Measurements from ENCODE around the gene CCL4. TPM values are rescaled to one million over a fixed set of nuclear protein-coding genes. Genes with fewer than 3 reads are reported as not detected.

Gene CCL4
- total RNA-seq, 1 experiment from 2014 or later, result 0.51 TPM

GRCh38 chr17:36136036-36136435, 32.4 kb downstream of the CCL4 start:
- POLR2A ChIA-PET, result no interaction called here
- in situ Hi-C loops (cut with HindIII; ENCODE audit: low pct_unique_long_range_greater_than_20kb, low sequenced_read_pairs), result no loop called here
- no peaks in the 10 kb centered on the region for H3K36me3 ChIP-seq (ENCODE audit: control insufficient read depth, insufficient read depth, low read length)
- no peak overlapping the region for H3K27ac ChIP-seq (ENCODE audit: low read length)
- H3K4me3 ChIP-seq (ENCODE audit: low read depth in 2 of 2, low read length in 2 of 2), result no peak overlapping the region
- TF ChIP-seq SIN3A (IDR thresholded peaks at IDR 0.05; ENCODE audit: borderline replicate concordance, insufficient read depth, low read depth, low read length), result no peak
- no peak for TF ChIP-seq POLR2AphosphoS5 (IDR thresholded peaks at IDR 0.05; ENCODE audit: low read depth, low read length)
- no peak for TF ChIP-seq TCF7L2 (IDR thresholded peaks at IDR 0.05; ENCODE audit: low read depth, low read length)
- TF ChIP-seq CTCF (IDR thresholded peaks at IDR 0.05), result no peak
- intact Hi-C loops (cut with micrococcal nuclease; ENCODE audit: unreplicated experiment), result no loop called here
- no peaks in the 10 kb centered on the region for H3K9me3 ChIP-seq (ENCODE audit: control insufficient read depth, insufficient read depth, low read depth, low read length)
- peaks cover 6% of the 10 kb centered on the region for H3K27me3 ChIP-seq (ENCODE audit: control insufficient read depth, insufficient read depth, low read length)
- H3K4me1 ChIP-seq (ENCODE audit: control insufficient read depth, insufficient read depth, low read length), result no peaks in the 10 kb centered on the region
- ATAC-seq (no peak), DNase-seq (ENCODE audit: low read depth, low spot score) (no peak)
- CTCF ChIA-PET, result no interaction called here
- no TSS peak for BruUV-seq (replicated peaks)

- no TSS peak for BruUV-seq (replicated peaks)
- TF ChIP-seq REST (IDR thresholded peaks at IDR 0.05; ENCODE audit: insufficient read depth in 1 of 2, low read depth in 2 of 2, low read length in 1 of 2) (no peak), TCF7L2 (IDR thresholded peaks at IDR 0.05; ENCODE audit: low read depth, low read length) (no peak), CTCF (IDR thresholded peaks at IDR 0.05) (no peak), POLR2AphosphoS5 (IDR thresholded peaks at IDR 0.05; ENCODE audit: low read depth, low read length) (no peak), SIN3A (IDR thresholded peaks at IDR 0.05; ENCODE audit: borderline replicate concordance, insufficient read depth, low read depth, low read length) (no peak)
- no peak overlapping the region for H3K27ac ChIP-seq (ENCODE audit: low read length)
- ChIA-PET CTCF (no interaction called here), POLR2A (no interaction called here)
- H3K27me3 ChIP-seq (ENCODE audit: control insufficient read depth, insufficient read depth, low read length), result peaks cover 6% of the 10 kb centered on the region
- ATAC-seq (no peak), DNase-seq (ENCODE audit: low read depth, low spot score) (no peak)
- H3K4me3 ChIP-seq (ENCODE audit: low read depth in 2 of 2, low read length in 2 of 2), result no peak overlapping the region
- H3K9me3 ChIP-seq (ENCODE audit: control insufficient read depth, insufficient read depth, low read depth, low read length), result no peaks in the 10 kb centered on the region
- intact Hi-C loops (cut with micrococcal nuclease; ENCODE audit: unreplicated experiment), result no loop called here
- in situ Hi-C loops (cut with HindIII; ENCODE audit: low pct_unique_long_range_greater_than_20kb, low sequenced_read_pairs), result no loop called here
- H3K36me3 ChIP-seq (ENCODE audit: control insufficient read depth, insufficient read depth, low read length), result no peaks in the 10 kb centered on the region
- no peaks in the 10 kb centered on the region for H3K4me1 ChIP-seq (ENCODE audit: control insufficient read depth, insufficient read depth, low read length)
Measured at GRCh38 chr17:36136439-36136838, 32.8 kb downstream of the CCL4 start.
